ENCODE data around the gene RTL5. TPM values are rescaled to one million over a fixed set of nuclear protein-coding genes. Genes with fewer than 3 reads are reported as not detected.
A peak's percentile ranks its signal among the peaks of the same experiment; 100 is the strongest.

Gene RTL5
- total and polyA plus RNA-seq, 4 donors, result 0.32 to 1.9 (median 0.96) TPM

DNA sequence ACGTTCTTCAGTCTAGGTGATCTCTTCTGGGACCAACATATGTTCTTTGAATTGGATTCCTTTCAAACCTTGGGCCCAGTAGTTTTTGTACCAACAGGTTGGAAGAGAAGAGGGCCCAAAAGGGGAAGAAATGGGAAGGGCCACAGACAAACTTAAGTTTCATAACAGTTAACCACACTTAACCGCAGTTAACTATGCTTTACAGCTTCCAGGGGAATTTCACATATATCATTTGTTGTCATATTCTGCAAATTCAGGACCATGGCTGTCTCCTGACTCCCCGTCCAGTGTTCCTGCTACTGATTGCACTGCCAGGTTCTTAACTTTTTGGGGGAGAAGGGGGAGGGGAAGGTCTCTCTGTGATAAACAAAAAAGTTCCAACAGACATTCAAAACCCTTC lies 34.6 kb downstream of the RTL5 start:
- H3K27ac ChIP-seq (ENCODE audit: low read depth in 1 of 2, low read length in 2 of 2), result no peak overlapping the region
- H3K36me3 ChIP-seq (ENCODE audit: control insufficient read depth in 4 of 4, insufficient read depth in 3 of 4, low read depth in 1 of 4, low read length in 3 of 4), result no peaks in the 10 kb centered on the region
- no peak overlapping the region for H3K9ac ChIP-seq (ENCODE audit: low read depth in 1 of 2, low read length in 2 of 2)
- H3K27me3 ChIP-seq (ENCODE audit: control insufficient read depth in 4 of 4, insufficient read depth in 4 of 4, low read length in 3 of 4), result peaks cover 0 to 1% (median 0%) of the 10 kb centered on the region in 4 donors
- no peak for TF ChIP-seq SP1 (IDR thresholded peaks at IDR 0.05)
- TF ChIP-seq JUND (IDR thresholded peaks at IDR 0.05), result no peak
- 81% methylated on average over 3 of the region's 3 CpGs for WGBS
- no peak overlapping the region for H3K4me3 ChIP-seq (ENCODE audit: low read depth in 1 of 3, low read length in 3 of 3)
- no peaks in the 10 kb centered on the region for H3K9me3 ChIP-seq (ENCODE audit: control insufficient read depth in 4 of 4, low read length in 3 of 4)
- no peak for DNase-seq (ENCODE audit: low spot score)
- peaks cover 0 to 4% (median 1%) of the 10 kb centered on the region in 4 donors for H3K4me1 ChIP-seq (ENCODE audit: control insufficient read depth in 4 of 4, insufficient read depth in 4 of 4, low read length in 3 of 4)

DNA sequence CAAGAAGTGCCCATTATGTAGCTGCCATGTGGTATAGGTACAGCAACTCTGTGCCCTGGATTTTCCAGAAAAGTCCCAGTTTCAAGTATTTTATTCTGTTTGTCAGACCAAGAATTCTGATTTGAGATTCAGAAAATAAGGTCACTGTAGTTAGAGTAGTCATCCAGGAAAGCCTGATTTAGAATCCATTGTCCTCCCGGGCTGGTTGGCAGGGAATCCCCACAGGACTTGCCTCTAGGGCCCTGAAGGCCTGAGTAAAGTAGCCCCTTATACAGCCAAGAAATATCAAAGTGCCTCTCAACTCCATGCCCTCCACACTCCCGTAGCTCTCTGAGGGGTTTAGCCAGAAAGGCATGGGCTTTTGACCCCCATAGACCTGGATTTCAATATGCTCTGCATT lies 36.3 kb downstream of the RTL5 start:
- TF ChIP-seq FOXA1 (IDR thresholded peaks at IDR 0.05) (no peak), JUND (IDR thresholded peaks at IDR 0.05) (no peak), RXRA (IDR thresholded peaks at IDR 0.05) (no peak), EGR1 (IDR thresholded peaks at IDR 0.05; ENCODE audit: low read depth in 2 of 2) (no peak), FOXA2 (IDR thresholded peaks at IDR 0.05) (no peak), TAF1 (conservative IDR thresholded peaks at IDR 0.05) (no peak), SP1 (IDR thresholded peaks at IDR 0.05) (no peak), RAD21 (IDR thresholded peaks at IDR 0.05) (no peak), GABPA (IDR thresholded peaks at IDR 0.05 in 1 of 2, conservative IDR thresholded peaks at IDR 0.05 in 1 of 2) (no peak)
- TF ChIP-seq, protein P1, sequence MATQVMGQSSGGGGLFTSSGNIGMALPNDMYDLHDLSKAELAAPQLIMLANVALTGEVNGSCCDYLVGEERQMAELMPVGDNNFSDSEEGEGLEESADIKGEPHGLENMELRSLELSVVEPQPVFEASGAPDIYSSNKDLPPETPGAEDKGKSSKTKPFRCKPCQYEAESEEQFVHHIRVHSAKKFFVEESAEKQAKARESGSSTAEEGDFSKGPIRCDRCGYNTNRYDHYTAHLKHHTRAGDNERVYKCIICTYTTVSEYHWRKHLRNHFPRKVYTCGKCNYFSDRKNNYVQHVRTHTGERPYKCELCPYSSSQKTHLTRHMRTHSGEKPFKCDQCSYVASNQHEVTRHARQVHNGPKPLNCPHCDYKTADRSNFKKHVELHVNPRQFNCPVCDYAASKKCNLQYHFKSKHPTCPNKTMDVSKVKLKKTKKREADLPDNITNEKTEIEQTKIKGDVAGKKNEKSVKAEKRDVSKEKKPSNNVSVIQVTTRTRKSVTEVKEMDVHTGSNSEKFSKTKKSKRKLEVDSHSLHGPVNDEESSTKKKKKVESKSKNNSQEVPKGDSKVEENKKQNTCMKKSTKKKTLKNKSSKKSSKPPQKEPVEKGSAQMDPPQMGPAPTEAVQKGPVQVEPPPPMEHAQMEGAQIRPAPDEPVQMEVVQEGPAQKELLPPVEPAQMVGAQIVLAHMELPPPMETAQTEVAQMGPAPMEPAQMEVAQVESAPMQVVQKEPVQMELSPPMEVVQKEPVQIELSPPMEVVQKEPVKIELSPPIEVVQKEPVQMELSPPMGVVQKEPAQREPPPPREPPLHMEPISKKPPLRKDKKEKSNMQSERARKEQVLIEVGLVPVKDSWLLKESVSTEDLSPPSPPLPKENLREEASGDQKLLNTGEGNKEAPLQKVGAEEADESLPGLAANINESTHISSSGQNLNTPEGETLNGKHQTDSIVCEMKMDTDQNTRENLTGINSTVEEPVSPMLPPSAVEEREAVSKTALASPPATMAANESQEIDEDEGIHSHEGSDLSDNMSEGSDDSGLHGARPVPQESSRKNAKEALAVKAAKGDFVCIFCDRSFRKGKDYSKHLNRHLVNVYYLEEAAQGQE (IDR thresholded peaks at IDR 0.05), result no peak
- TF ChIP-seq, protein P2, sequence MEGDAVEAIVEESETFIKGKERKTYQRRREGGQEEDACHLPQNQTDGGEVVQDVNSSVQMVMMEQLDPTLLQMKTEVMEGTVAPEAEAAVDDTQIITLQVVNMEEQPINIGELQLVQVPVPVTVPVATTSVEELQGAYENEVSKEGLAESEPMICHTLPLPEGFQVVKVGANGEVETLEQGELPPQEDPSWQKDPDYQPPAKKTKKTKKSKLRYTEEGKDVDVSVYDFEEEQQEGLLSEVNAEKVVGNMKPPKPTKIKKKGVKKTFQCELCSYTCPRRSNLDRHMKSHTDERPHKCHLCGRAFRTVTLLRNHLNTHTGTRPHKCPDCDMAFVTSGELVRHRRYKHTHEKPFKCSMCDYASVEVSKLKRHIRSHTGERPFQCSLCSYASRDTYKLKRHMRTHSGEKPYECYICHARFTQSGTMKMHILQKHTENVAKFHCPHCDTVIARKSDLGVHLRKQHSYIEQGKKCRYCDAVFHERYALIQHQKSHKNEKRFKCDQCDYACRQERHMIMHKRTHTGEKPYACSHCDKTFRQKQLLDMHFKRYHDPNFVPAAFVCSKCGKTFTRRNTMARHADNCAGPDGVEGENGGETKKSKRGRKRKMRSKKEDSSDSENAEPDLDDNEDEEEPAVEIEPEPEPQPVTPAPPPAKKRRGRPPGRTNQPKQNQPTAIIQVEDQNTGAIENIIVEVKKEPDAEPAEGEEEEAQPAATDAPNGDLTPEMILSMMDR (IDR thresholded peaks at IDR 0.05; ENCODE audit: low read depth, low read length, missing input control), result no peak
- H3K27me3 ChIP-seq (ENCODE audit: control insufficient read depth in 4 of 4, insufficient read depth in 4 of 4, low read length in 3 of 4), result no peaks in the 10 kb centered on the region
- no peak overlapping the region for H3K4me3 ChIP-seq (ENCODE audit: low read depth in 1 of 3, low read length in 3 of 3)
- no peak for DNase-seq (ENCODE audit: low spot score)
- H3K9ac ChIP-seq (ENCODE audit: low read depth in 1 of 2, low read length in 2 of 2), result no peak overlapping the region
- no peaks in the 10 kb centered on the region for H3K36me3 ChIP-seq (ENCODE audit: control insufficient read depth in 4 of 4, insufficient read depth in 3 of 4, low read depth in 1 of 4, low read length in 3 of 4)
- peaks cover 0 to 4% (median 0%) of the 10 kb centered on the region in 4 donors for H3K4me1 ChIP-seq (ENCODE audit: control insufficient read depth in 4 of 4, insufficient read depth in 4 of 4, low read length in 3 of 4)
- 59% methylated on average over 2 of the region's 2 CpGs for WGBS
- H3K27ac ChIP-seq (ENCODE audit: low read depth in 1 of 2, low read length in 2 of 2), result no peak overlapping the region
- no peaks in the 10 kb centered on the region for H3K9me3 ChIP-seq (ENCODE audit: control insufficient read depth in 4 of 4, low read length in 3 of 4)

DNA sequence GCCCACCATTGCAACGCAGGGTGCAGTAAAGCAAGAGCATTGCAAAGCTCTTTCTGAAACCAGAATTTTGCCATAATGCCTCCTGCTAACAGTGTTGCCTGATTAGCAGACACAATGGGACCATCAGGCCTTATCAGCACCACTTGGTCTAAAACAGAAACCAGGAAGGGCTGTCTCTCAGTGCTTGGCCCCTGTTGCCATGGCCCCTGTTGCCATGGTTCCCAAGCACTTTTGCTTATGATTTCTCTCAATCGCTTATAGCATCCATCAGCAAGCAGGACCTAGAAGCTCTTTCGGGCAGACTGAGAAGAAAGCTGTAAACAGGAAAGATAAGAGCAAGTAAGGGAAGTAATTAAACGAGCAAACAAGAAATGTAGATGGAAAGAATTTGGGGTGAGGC lies 36.8 kb downstream of the RTL5 start:
- H3K27me3 ChIP-seq (ENCODE audit: control insufficient read depth in 4 of 4, insufficient read depth in 4 of 4, low read length in 3 of 4), result no peaks in the 10 kb centered on the region
- DNase-seq (ENCODE audit: low spot score), result peak; percentile 40
- WGBS, result 62% methylated on average over 4 of the region's 4 CpGs
- H3K27ac ChIP-seq (ENCODE audit: low read depth in 1 of 2, low read length in 2 of 2), result no peak overlapping the region
- no peaks in the 10 kb centered on the region for H3K36me3 ChIP-seq (ENCODE audit: control insufficient read depth in 4 of 4, insufficient read depth in 3 of 4, low read depth in 1 of 4, low read length in 3 of 4)
- peaks cover 0 to 4% (median 0%) of the 10 kb centered on the region in 4 donors for H3K4me1 ChIP-seq (ENCODE audit: control insufficient read depth in 4 of 4, insufficient read depth in 4 of 4, low read length in 3 of 4)
- H3K9ac ChIP-seq (ENCODE audit: low read depth in 1 of 2, low read length in 2 of 2), result no peak overlapping the region
- H3K9me3 ChIP-seq (ENCODE audit: control insufficient read depth in 4 of 4, low read length in 3 of 4), result no peaks in the 10 kb centered on the region
- no peak for TF ChIP-seq NR2F2 (IDR thresholded peaks at IDR 0.05)
- TF ChIP-seq, protein P3, sequence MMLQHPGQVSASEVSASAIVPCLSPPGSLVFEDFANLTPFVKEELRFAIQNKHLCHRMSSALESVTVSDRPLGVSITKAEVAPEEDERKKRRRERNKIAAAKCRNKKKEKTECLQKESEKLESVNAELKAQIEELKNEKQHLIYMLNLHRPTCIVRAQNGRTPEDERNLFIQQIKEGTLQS (IDR thresholded peaks at IDR 0.05), result no peak
- TF ChIP-seq FOXA1 (IDR thresholded peaks at IDR 0.05), result no peak
- no peak for TF ChIP-seq GABPA (IDR thresholded peaks at IDR 0.05 in 1 of 2, conservative IDR thresholded peaks at IDR 0.05 in 1 of 2)
- no peak for TF ChIP-seq FOXA2 (IDR thresholded peaks at IDR 0.05)
- no peak for TF ChIP-seq RAD21 (IDR thresholded peaks at IDR 0.05)
- no peak for TF ChIP-seq YY1 (IDR thresholded peaks at IDR 0.05)
- no peak for TF ChIP-seq EGR1 (IDR thresholded peaks at IDR 0.05; ENCODE audit: low read depth in 2 of 2)
- H3K4me3 ChIP-seq (ENCODE audit: low read depth in 1 of 3, low read length in 3 of 3), result no peak overlapping the region
